22Rv1 (cell line): Measurements from ENCODE around the gene ATP6V0E2.

Experiments used
- ZFX ChIP-seq: fragments of 450-650 bp; IDR thresholded peaks from 2 replicates; pipeline ENCODE4 v1.6.1; 2017; ENCODE audit warnings: antibody characterized with exemption, borderline replicate concordance
- TF ChIP-seq, protein P1 (sequence below): fragments of 450-650 bp; IDR thresholded peaks from 2 replicates; pipeline ENCODE4 v1.5.1; 2017; ENCODE audit warnings: mild to moderate bottlenecking

GRCh38 chr7:149861728-149862045 is 12.1 kb upstream of the ATP6V0E2 start:
- TF ChIP-seq, protein P1, sequence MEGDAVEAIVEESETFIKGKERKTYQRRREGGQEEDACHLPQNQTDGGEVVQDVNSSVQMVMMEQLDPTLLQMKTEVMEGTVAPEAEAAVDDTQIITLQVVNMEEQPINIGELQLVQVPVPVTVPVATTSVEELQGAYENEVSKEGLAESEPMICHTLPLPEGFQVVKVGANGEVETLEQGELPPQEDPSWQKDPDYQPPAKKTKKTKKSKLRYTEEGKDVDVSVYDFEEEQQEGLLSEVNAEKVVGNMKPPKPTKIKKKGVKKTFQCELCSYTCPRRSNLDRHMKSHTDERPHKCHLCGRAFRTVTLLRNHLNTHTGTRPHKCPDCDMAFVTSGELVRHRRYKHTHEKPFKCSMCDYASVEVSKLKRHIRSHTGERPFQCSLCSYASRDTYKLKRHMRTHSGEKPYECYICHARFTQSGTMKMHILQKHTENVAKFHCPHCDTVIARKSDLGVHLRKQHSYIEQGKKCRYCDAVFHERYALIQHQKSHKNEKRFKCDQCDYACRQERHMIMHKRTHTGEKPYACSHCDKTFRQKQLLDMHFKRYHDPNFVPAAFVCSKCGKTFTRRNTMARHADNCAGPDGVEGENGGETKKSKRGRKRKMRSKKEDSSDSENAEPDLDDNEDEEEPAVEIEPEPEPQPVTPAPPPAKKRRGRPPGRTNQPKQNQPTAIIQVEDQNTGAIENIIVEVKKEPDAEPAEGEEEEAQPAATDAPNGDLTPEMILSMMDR = peak; percentile 31; the same call in 1 of the 2 replicates
- TF ChIP-seq ZFX = no peak
